ENCODE data around the gene KLHDC8A.
"Not testable (repeated sequence)": the region's sequence is repeated elsewhere in the genome, so short reads cannot be mapped to it uniquely, and the experiment has no call there.

Gene KLHDC8A

GRCh38 chr1:205356440-205357139 lies at the start of gene KLHDC8A:
Gene KLHDC8A (minus strand): TSS chr1:205356922. CDS start chr1:205343604, 13,318 bp downstream.
- DNase-seq = no peak

DNA sequence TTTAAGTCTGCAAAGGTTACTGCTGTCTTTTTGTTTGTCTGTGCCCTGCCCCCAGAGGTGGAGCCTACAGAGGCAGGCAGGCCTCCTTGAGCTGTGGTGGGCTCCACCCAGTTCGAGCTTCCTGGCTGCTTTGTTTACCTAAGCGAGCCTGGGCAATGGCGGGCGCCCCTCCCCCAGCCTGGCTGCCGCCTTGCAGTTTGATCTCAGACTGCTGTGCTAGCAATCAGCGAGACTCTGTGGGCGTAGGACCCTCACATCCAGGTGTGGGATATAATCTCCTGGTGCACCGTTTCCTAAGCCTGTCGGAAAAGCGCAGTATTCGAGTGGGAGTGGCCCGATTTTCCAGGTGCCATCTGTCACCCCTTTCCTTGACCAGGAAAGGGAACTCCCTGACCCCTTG lies 49.5 kb upstream of the KLHDC8A start:
- DNase-seq = not testable (repeated sequence)

GRCh38 chr1:205404484-205404883 lies 47.8 kb upstream of the KLHDC8A start:
- DNase-seq = not testable (repeated sequence)

- no peak for DNase-seq
Observed at GRCh38 chr1:205398586-205398985, 41.9 kb upstream of the KLHDC8A start.

- DNase-seq = no peak
Observed at GRCh38 chr1:205396967-205397616, 40.4 kb upstream of the KLHDC8A start.

GRCh38 chr1:205395616-205396015 lies 38.9 kb upstream of the KLHDC8A start:
- no peak for DNase-seq

- DNase-seq = no peak
Observed at GRCh38 chr1:205392650-205393049, 35.9 kb upstream of the KLHDC8A start.

DNA sequence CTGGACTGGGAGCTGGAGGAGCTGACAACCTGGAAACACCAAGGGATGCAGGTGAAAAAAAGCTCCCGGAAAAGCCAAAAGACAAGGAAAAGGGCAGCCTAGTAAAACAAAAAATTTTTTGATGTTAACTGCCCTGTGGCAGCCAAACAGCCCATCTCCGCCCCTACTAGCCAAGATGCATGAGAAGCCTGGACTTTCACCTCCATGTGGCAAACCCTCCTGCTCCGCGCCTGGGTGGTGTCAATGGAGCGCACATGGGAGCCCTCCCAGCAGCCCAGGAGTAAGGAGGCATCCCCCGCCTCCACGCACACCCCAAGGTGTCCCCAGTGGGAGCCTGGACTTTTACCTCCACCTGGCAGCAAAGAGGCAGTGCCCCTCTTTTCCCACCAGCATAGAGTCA lies 34.7 kb upstream of the KLHDC8A start:
- DNase-seq = no peak

- no peak for DNase-seq
Observed at GRCh38 chr1:205387845-205388244, 31.1 kb upstream of the KLHDC8A start.

GRCh38 chr1:205382990-205383389 lies 26.3 kb upstream of the KLHDC8A start:
- not testable (repeated sequence) for DNase-seq

GRCh38 chr1:205382561-205382960 lies 25.8 kb upstream of the KLHDC8A start:
- no peak for DNase-seq

GRCh38 chr1:205381305-205381704 lies 24.6 kb upstream of the KLHDC8A start:
- DNase-seq = no peak

- no peak for DNase-seq
Observed at GRCh38 chr1:205380882-205381281, 24.2 kb upstream of the KLHDC8A start.

DNA sequence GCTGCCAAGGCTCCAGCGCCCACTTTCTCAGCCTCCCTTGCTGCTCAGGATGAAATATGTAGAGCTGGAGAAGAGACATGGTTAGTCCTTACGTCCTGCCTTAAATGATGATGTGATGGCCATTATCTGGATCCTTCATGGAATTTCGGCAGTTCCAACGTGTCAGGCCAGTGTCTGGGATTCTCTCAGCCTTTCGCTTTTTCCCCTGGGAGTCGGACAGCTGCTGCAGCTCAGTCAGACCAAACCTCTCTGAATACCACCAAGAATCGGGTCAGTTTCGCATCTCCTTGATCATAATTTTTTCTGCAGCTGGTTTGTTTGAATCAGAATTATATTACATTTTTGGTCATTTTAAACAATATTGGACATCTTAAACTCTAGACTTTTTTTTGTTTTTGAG lies 22.3 kb upstream of the KLHDC8A start:
- DNase-seq = no peak

GRCh38 chr1:205377355-205377754 lies 20.6 kb upstream of the KLHDC8A start:
- no peak for DNase-seq

- DNase-seq = no peak
Observed at GRCh38 chr1:205376739-205377138, 20.0 kb upstream of the KLHDC8A start.

DNA sequence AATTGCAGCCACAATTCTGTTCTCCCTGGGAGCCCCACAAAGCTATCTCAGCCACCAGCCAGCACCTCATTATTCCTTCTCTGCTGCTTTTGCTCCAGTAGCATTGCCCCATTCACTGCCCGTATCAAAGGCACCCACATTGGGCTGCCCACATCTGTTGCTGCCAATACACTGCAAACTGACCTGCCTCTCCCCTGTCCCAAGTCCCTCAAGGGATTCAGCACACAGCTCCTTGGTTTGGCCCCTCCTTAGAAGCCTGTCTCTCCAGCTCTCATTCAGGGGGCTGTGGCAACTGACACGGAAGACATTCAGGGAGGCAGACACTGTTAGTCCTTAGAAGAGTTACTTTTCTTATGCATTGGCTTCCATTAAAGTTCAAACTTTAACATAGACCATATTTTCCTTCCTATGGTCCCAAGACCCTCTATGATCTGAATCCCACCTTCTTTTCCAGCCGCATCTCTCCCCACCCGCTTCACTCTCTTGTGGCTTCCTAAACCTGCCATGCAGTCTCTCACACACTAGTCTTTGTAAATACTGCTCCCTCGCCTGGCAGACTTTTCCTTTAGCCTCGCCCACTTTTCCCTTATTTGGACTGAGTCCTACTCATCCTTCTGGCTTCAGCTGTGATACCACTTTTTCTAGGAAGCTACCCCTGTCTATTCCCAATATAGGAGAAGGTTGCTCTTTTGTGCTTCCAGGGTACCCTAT lies 19.3 kb upstream of the KLHDC8A start:
- DNase-seq = no peak

DNA sequence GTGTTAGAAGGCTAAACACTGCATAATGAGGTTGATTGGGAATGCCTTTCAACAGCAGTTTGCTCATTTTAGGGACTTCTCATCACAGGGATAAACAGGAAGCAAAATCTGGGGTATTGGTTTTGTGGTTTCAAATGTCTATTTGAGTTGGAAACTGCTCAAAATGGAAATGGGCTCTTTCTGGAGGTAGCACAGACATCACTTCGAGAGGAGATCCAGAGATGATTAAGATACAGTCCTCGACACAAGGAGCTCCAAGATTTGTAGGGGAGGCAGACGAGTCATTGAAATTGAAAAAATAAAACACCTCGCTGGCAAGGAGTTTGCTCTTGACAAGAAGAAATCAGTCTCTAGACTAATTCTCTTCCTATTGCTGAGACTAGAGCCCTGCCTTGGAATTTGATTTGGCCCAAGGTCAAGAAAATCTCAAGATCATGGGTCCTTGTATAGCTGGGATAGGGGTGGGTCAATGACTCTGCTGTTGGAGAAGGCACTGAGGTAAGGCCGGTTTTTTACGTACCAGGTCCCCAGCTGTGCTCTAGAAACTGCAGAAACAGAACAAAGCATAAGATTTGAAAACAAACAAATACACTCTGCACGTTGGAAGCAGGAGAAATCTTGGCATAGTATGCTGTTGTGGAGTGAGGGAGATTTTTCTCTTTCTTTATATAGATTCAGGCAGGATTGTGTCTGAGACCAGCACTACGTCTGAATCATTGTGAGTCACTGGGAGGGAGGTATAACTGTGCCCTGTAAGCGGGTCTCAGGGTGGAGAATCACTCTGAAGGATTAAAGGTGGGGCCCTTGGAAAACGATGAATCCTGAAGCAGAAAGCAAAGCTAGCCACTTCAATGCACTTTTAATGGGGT lies 17.7 kb upstream of the KLHDC8A start:
- DNase-seq = no peak

GRCh38 chr1:205373798-205374175 lies 17.1 kb upstream of the KLHDC8A start:
- DNase-seq = no peak

DNA sequence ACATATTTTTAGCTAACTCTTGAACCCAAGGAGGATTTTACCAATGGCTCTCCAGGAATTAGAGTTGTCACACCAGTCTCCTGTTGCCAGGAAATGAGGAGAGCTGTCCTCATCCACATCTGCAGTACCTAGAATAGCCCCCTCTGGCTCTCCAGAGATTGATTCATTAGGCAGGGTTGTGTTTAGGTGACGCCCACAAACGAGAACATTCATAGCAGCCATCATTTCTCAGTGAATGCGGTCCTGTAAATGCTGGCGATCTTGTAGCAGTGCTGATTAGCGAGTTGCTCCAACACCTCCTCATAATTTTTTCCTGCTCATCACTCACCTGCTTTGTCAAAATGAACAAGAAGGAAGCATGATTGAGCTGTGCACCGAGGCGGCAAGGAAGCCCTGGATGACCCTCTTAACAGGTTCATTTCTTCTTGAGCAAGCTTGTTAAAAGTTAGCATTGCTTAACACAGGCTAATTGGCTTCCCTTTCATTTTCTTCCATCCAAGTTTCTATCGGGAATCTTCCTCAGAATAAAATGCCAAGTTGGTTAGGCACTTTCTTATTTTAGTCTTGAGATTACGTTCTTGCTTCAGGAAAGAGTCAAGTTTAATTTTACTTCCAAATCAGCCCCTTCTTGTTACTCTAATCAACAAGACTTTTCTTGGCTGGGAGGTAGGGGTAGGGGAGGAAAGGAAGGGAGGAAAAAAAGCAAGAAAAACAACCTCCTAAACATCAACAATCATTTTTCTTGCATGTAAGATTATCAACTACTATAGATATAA lies 16.5 kb upstream of the KLHDC8A start:
- no peak for DNase-seq

DNA sequence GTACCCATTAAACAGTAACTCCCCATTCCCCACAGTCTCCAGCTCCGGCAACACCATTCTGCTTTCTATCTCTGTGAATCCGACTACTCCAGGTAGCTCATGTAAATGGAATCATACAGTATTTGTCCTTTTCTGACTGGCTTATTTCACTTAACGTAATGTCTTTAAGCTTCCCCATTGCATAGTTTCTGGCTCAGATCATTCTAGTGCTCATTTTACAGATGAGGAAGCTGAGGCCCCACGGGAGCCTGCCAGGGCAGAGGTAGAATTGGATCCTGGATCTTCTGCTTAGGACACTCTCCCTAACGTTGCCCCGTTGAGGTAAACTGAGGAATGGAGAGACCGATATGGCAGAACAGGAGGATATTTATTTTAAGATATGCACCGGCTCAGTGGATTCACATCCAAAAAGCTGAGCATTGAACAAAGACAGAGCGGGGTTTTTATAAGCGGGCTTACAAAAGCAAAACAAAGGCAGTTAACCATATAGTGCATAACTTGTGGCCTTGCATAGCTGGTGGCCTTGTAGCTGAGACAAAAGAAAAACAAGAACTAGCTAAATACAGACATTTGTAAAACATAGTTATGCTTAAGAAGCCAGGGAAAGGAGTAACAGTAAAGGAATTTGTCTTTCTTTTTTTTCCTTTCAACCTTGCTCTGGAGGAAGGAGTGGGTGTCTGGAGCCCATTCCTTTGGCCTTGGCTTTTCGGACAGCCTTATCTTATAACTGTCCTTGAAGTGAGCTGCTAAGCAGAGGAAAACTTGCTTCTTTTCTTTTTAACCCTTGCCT lies 15.3 kb upstream of the KLHDC8A start:
- DNase-seq = no peak

Data from stimulated activated CD4-positive, alpha-beta T cell treated with anti-CD3 and anti-CD28 coated beads, Interleukin-12 subunit alpha, Interleukin-12 subunit beta, amount 100 ng/mL, for 4 hours (primary cell).